WTC11 (cell line): Measurements from ENCODE around the gene NAGA. TPM values are rescaled to one million over a fixed set of nuclear protein-coding genes. Genes with fewer than 3 reads are reported as not detected.

Experiments used
- ATAC-seq: fragments of 200-7000 bp; cut with Tn5 transposase; 2 replicates; pipeline ENCODE4 v1.10.0; 2021; ENCODE audit warnings: mild to moderate bottlenecking, moderate library complexity
- CTCF ChIA-PET: fragments of 300-600 bp; sonication (Branson Sonifier 250); formaldehyde crosslinking; loops from one replicate; lab custom pipeline; 2021; ENCODE audit warnings: antibody characterized with exemption; lab: Charles Lee
- POLR2A ChIA-PET: fragments of 350-600 bp; sonication (Branson Sonifier 250); formaldehyde crosslinking; loops from one replicate; lab custom pipeline; 2021; ENCODE audit warnings: antibody characterized with exemption; lab: Charles Lee
- DNase-seq: peaks from one replicate; pipeline ENCODE4 v3.0.0; 2021; ENCODE audit warnings: low spot score
- H3K27ac Mint-ChIP-seq: 2 replicates; pipeline ENCODE4 v1.8.0; 2021; ENCODE audit warnings: mixed read lengths
- H3K27me3 Mint-ChIP-seq: 2 replicates; pipeline ENCODE4 v1.8.0; 2021; ENCODE audit warnings: low read depth, mild to moderate bottlenecking, moderate library complexity, mixed read lengths
- H3K36me3 Mint-ChIP-seq: 2 replicates; pipeline ENCODE4 v1.8.0; 2021; ENCODE audit warnings: mixed read lengths
- H3K4me1 Mint-ChIP-seq: 2 replicates; pipeline ENCODE4 v1.8.0; 2022; ENCODE audit warnings: mixed read lengths
- H3K4me3 Mint-ChIP-seq: 2 replicates; pipeline ENCODE4 v1.8.0; 2021; ENCODE audit warnings: mild to moderate bottlenecking, moderate library complexity, mixed read lengths
- H3K9me3 Mint-ChIP-seq: 2 replicates; pipeline ENCODE4 v1.8.0; 2021; ENCODE audit warnings: mixed read lengths
- ATF1 ChIP-seq: sonication (generic); formaldehyde crosslinking; IDR thresholded peaks from 2 replicates; pipeline ENCODE4 v1.8.1; 2023; ENCODE audit warnings: mild to moderate bottlenecking, moderate library complexity, missing genetic modification reagents
- ATF6 ChIP-seq: sonication (generic); formaldehyde crosslinking; IDR thresholded peaks from 2 replicates; pipeline ENCODE4 v1.8.1; 2023; ENCODE audit warnings: mild to moderate bottlenecking, missing genetic modification reagents
- E2F4 ChIP-seq: sonication (generic); formaldehyde crosslinking; IDR thresholded peaks from 2 replicates; pipeline ENCODE4 v1.8.1; 2022; ENCODE audit warnings: low read depth, mild to moderate bottlenecking, moderate library complexity, missing genetic modification reagents, borderline replicate concordance
- EMX1 ChIP-seq: fragments of 250-450 bp; sonication (Bioruptor Pico); IDR thresholded peaks from 2 replicates; pipeline ENCODE4 v1.8.0; 2021; ENCODE audit warnings: mild to moderate bottlenecking
- FOXP4 ChIP-seq: sonication (generic); formaldehyde crosslinking; IDR thresholded peaks from 2 replicates; pipeline ENCODE4 v1.8.0; 2022; ENCODE audit warnings: mild to moderate bottlenecking, missing genetic modification reagents
- GRHL2 ChIP-seq: fragments of 250-450 bp; sonication (Bioruptor Pico); IDR thresholded peaks from 2 replicates; pipeline ENCODE4 v1.8.0; 2022; ENCODE audit warnings: mild to moderate bottlenecking, moderate library complexity; ENCODE audit not compliant: insufficient replicate concordance, severe bottlenecking
- HMGA2 ChIP-seq: fragments of 250-450 bp; sonication (Bioruptor Pico); IDR thresholded peaks from 2 replicates; pipeline ENCODE4 v1.4.0; 2021; ENCODE audit warnings: mild to moderate bottlenecking, moderate library complexity
- JAZF1 ChIP-seq: fragments of 250-450 bp; sonication (Bioruptor Pico); IDR thresholded peaks from 2 replicates; pipeline ENCODE4 v1.9.0; 2021; ENCODE audit warnings: moderate library complexity, mild to moderate bottlenecking, inconsistent platforms
- MAX ChIP-seq: sonication (generic); formaldehyde crosslinking; IDR thresholded peaks from 2 replicates; pipeline ENCODE4 v1.8.0; 2022; ENCODE audit warnings: mild to moderate bottlenecking, missing genetic modification reagents
- MLX ChIP-seq: sonication (generic); formaldehyde crosslinking; IDR thresholded peaks from 2 replicates; pipeline ENCODE4 v1.8.1; 2023; ENCODE audit warnings: mild to moderate bottlenecking, missing genetic modification reagents, moderate library complexity
- NFE2L1 ChIP-seq: sonication (generic); formaldehyde crosslinking; IDR thresholded peaks from 2 replicates; pipeline ENCODE4 v1.8.1; 2023; ENCODE audit warnings: missing genetic modification reagents
- NR1H2 ChIP-seq: sonication (generic); formaldehyde crosslinking; IDR thresholded peaks from 2 replicates; pipeline ENCODE4 v1.9.0; 2021; ENCODE audit warnings: mild to moderate bottlenecking, moderate library complexity, missing genetic modification reagents
- STAT6 ChIP-seq: sonication (generic); formaldehyde crosslinking; conservative IDR thresholded peaks from 2 replicates; pipeline ENCODE4 v1.8.1; 2023; ENCODE audit warnings: mild to moderate bottlenecking, low read depth, missing genetic modification reagents, moderate library complexity
- ZNF317 ChIP-seq: sonication (generic); formaldehyde crosslinking; IDR thresholded peaks from 2 replicates; pipeline ENCODE4 v1.8.1; 2023; ENCODE audit warnings: low read depth, mild to moderate bottlenecking, moderate library complexity, missing genetic modification reagents, borderline replicate concordance
- ZNF423 ChIP-seq: fragments of 250-450 bp; sonication (Bioruptor Pico); IDR thresholded peaks from 2 replicates; pipeline ENCODE4 v2.1.2; 2022; ENCODE audit warnings: mild to moderate bottlenecking, moderate library complexity
- ZNF532 ChIP-seq: fragments of 250-450 bp; sonication (Bioruptor Pico); IDR thresholded peaks from 2 replicates; pipeline ENCODE4 v1.9.0; 2021; ENCODE audit warnings: mild to moderate bottlenecking, borderline replicate concordance
- total RNA-seq: library from RNA; stranded (reverse); gene quantifications from 3 replicates; pipeline ENCODE4 v1.2.3, GENCODE V29; 2021

The NAGA gene
- total RNA-seq, 1 experiment from 2014 or later = 19.4 TPM

- H3K36me3 Mint-ChIP-seq = peaks cover 46% of the 10 kb centered on the region
- CTCF ChIA-PET = interaction anchor here (0.6 kb wide), 1 partner anchor 664 kb away, joined by 3 read pairs; the partner anchor contains the start of gene A4GALT
- POLR2A ChIA-PET = interaction anchor here (0.7 kb wide), 1 partner anchor 13 kb away, joined by 3 read pairs; no protein-coding TSS in a partner anchor
- H3K27ac Mint-ChIP-seq = no peak overlapping the region
- H3K27me3 Mint-ChIP-seq = peaks cover 19% of the 10 kb centered on the region
- DNase-seq (no peak), ATAC-seq (no peak)
- H3K4me1 Mint-ChIP-seq = no peaks in the 10 kb centered on the region
- peak; percentile 91 for TF ChIP-seq ZNF317 (CRISPR knock-in tag)
- no peak for TF ChIP-seq MLX
- H3K9me3 Mint-ChIP-seq = peaks cover 34% of the 10 kb centered on the region
- H3K4me3 Mint-ChIP-seq = no peak overlapping the region
These were observed 13.7 kb downstream of the NAGA start for GRCh38 chr22:42056757-42057511.

- ChIA-PET CTCF (no interaction called here), POLR2A (no interaction called here)
- ATAC-seq = no peak
- no peaks in the 10 kb centered on the region for H3K4me1 Mint-ChIP-seq
- no peak overlapping the region for H3K27ac Mint-ChIP-seq
- H3K27me3 Mint-ChIP-seq = peaks cover 15% of the 10 kb centered on the region
- no peak overlapping the region for H3K4me3 Mint-ChIP-seq
- H3K36me3 Mint-ChIP-seq = peaks cover 13% of the 10 kb centered on the region
- DNase-seq = no peak
- peaks cover 21% of the 10 kb centered on the region for H3K9me3 Mint-ChIP-seq
- TF ChIP-seq GRHL2 (CRISPR knock-in tag) = no peak
- TF ChIP-seq FOXP4 (CRISPR knock-in tag) = no peak
- TF ChIP-seq ZNF423 (CRISPR knock-in tag) = no peak
- no peak for TF ChIP-seq STAT6 (CRISPR knock-in tag)
- TF ChIP-seq MAX (CRISPR knock-in tag) = no peak
- no peak for TF ChIP-seq E2F4 (CRISPR knock-in tag)
- TF ChIP-seq HMGA2 (CRISPR knock-in tag) = no peak
- no peak for TF ChIP-seq ATF6 (CRISPR knock-in tag)
- TF ChIP-seq ATF1 (CRISPR knock-in tag) = no peak
- TF ChIP-seq ZNF532 (CRISPR knock-in tag) = no peak
- no peak for TF ChIP-seq NFE2L1 (CRISPR knock-in tag)
- TF ChIP-seq NR1H2 (CRISPR knock-in tag) = no peak
- TF ChIP-seq EMX1 (CRISPR knock-in tag) = no peak
- no peak for TF ChIP-seq JAZF1 (CRISPR knock-in tag)
These were observed 17.8 kb downstream of the NAGA start for GRCh38 chr22:42052765-42053164.
